Liver (tissue), 9 donors: ENCODE data around the gene PCDHGA12. TPM values are rescaled to one million over a fixed set of nuclear protein-coding genes. Genes with fewer than 3 reads are reported as not detected.
"Not testable (repeated sequence)": the region's sequence is repeated elsewhere in the genome, so short reads cannot be mapped to it uniquely, and the experiment has no call there.

Experiments used
- DNase-seq: peaks from one replicate; pipeline ENCODE4 v3.0.0-alpha.2; 2017; ENCODE audit warnings: low spot score
- H3K27ac ChIP-seq, 2 donors: one replicate each; pipeline ENCODE4 v1.7.0; 2013; ENCODE audit warnings: inconsistent platforms in 2 of 2, low read length in 2 of 2, control low read depth in 1 of 2, low read depth in 1 of 2, mild to moderate bottlenecking in 1 of 2
- H3K27me3 ChIP-seq, 4 donors: one replicate each; pipeline versions ENCODE4 v1.6.1 to v1.7.0; 2013; ENCODE audit warnings: low read length in 3 of 4, inconsistent platforms in 1 of 4, mild to moderate bottlenecking in 1 of 4, moderate library complexity in 1 of 4; ENCODE audit not compliant: control insufficient read depth in 4 of 4, insufficient read depth in 4 of 4
- H3K36me3 ChIP-seq, 4 donors: one replicate each; pipeline versions ENCODE4 v1.6.1 to v1.7.0; 2013; ENCODE audit warnings: low read length in 3 of 4, mild to moderate bottlenecking in 3 of 4, low read depth in 1 of 4, moderate library complexity in 1 of 4; ENCODE audit not compliant: control insufficient read depth in 4 of 4, insufficient read depth in 3 of 4
- H3K4me1 ChIP-seq, 4 donors: one replicate each; pipeline versions ENCODE4 v1.6.1 to v1.7.0; 2013; ENCODE audit warnings: low read length in 3 of 4, mild to moderate bottlenecking in 3 of 4, moderate library complexity in 1 of 4; ENCODE audit not compliant: control insufficient read depth in 4 of 4, insufficient read depth in 4 of 4
- H3K4me3 ChIP-seq, 3 donors: one replicate each; pipeline versions ENCODE4 v1.6.1 to v1.7.0; 2013; ENCODE audit warnings: low read length in 3 of 3, control low read depth in 1 of 3, low read depth in 1 of 3, mild to moderate bottlenecking in 1 of 3
- H3K9ac ChIP-seq, 2 donors: one replicate each; pipeline ENCODE4 v1.7.0; 2013; ENCODE audit warnings: low read length in 2 of 2, mild to moderate bottlenecking in 2 of 2, moderate library complexity in 2 of 2, control low read depth in 1 of 2, low read depth in 1 of 2
- H3K9me3 ChIP-seq, 4 donors: one replicate each; pipeline versions ENCODE4 v1.6.1 to v1.7.0; 2013; ENCODE audit warnings: low read length in 3 of 4; ENCODE audit not compliant: control insufficient read depth in 4 of 4
- CTCF ChIP-seq: fragments of 150-350 bp; IDR thresholded peaks from 2 replicates; pipeline ENCODE4 v1.5.1; 2017; ENCODE audit warnings: improper control_type of control experiment, low read depth, low read length; ENCODE audit not compliant: missing input control
- EGR1 ChIP-seq, 2 donors: IDR thresholded peaks; 2 replicates each; pipeline ENCODE4 v1.6.1; 2016 to 2018; ENCODE audit warnings: antibody characterized with exemption in 2 of 2, low read depth in 2 of 2
- FOXA1 ChIP-seq: IDR thresholded peaks from 2 replicates; pipeline ENCODE4 v1.6.1; 2016; ENCODE audit warnings: antibody characterized with exemption
- GABPA ChIP-seq, 2 donors: IDR thresholded peaks in 1 of 2; conservative IDR thresholded peaks in 1 of 2; 2 replicates each; pipeline ENCODE4 v1.6.1; 2016; ENCODE audit warnings: antibody characterized with exemption in 2 of 2, mild to moderate bottlenecking in 1 of 2, moderate library complexity in 1 of 2
- HNF4G ChIP-seq: IDR thresholded peaks from 2 replicates; pipeline ENCODE4 v1.6.1; 2016; ENCODE audit warnings: antibody characterized with exemption
- RAD21 ChIP-seq, 2 donors: IDR thresholded peaks; 2 replicates each; pipeline ENCODE4 v1.6.1; 2016; ENCODE audit warnings: antibody characterized with exemption in 2 of 2, mild to moderate bottlenecking in 2 of 2
- REST ChIP-seq: IDR thresholded peaks from 2 replicates; pipeline ENCODE4 v1.6.1; 2016; ENCODE audit warnings: antibody characterized with exemption, mild to moderate bottlenecking
- RXRA ChIP-seq, 2 donors: IDR thresholded peaks; 2 replicates each; pipeline ENCODE4 v1.6.1; 2017 to 2018; ENCODE audit warnings: antibody characterized with exemption in 2 of 2, mild to moderate bottlenecking in 1 of 2
- SP1 ChIP-seq: IDR thresholded peaks from 2 replicates; pipeline ENCODE4 v1.6.1; 2018; ENCODE audit warnings: antibody characterized with exemption, mild to moderate bottlenecking
- WGBS: extraction: QIAGEN DNeasy Blood & Tissue Kit; methylation state at CpG from one replicate; pipeline ENCODE4 v1.1.7; 2013; 5-methylcytosine and 5-hydroxymethylcytosine counted together
- polyA plus RNA-seq, 2 donors: library from polyadenylated mRNA; stranded (reverse) in 1 of 2; unstranded in 1 of 2; fragments of 200-250 nt in 1 of 2; fragments of >200 nt in 1 of 2; fragmentation: Nextera tagmentation in 1 of 2; extraction: Ambion mirVana in 1 of 2; gene quantifications; one replicate each; pipeline versions ENCODE4 v1.2.1 to v1.2.3, GENCODE V29; 2013 to 2015
- total RNA-seq, 2 donors: library from RNA; depleted of rRNA; stranded (reverse); fragments of >200 nt; gene quantifications; one replicate each; pipeline ENCODE4 v1.2.3, GENCODE V29; 2014
- donor health status: healthy.
- donor health status: healthy.
- donor health status: healthy.
- donor health status: healthy.
- donor health status: healthy.

PCDHGA12 gene
- total and polyA plus RNA-seq, 4 donors, result 0.37 to 1.9 (median 0.56) TPM

GRCh38 chr5:141387557-141388311, 42.6 kb upstream of the PCDHGA12 start, which contains the start of gene PCDHGB4:
PCDHGB4 (plus strand) TSS chr5:141387698; CDS start chr5:141387885, 187 bp downstream.
- DNase-seq, H3K4me1 ChIP-seq, H3K27me3 ChIP-seq, H3K36me3 ChIP-seq, H3K9ac ChIP-seq, H3K27ac ChIP-seq: not testable (repeated sequence)
- H3K4me3 ChIP-seq, result peak within 1 kb of the TSS; percentile 40 to 50 (median 48)
- H3K9me3 ChIP-seq, result peaks cover 37 to 88% (median 43%) of the 10 kb centered on the region in 4 donors
- TF ChIP-seq CTCF, result peak; percentile 39
- TF ChIP-seq RAD21 (IDR thresholded peaks at IDR 0.05), result peak; percentile 47 to 62
- 16% methylated on average over 22 of the region's 40 CpGs for WGBS

- no peak for DNase-seq
- Histone ChIP-seq H3K27ac (no peak overlapping the region), H3K27me3 (peaks cover 0 to 4% (median 0%) of the 10 kb centered on the region in 4 donors), H3K9me3 (peaks cover 39 to 87% (median 42%) of the 10 kb centered on the region in 4 donors), H3K36me3 (peaks cover 0 to 6% (median 0%) of the 10 kb centered on the region in 4 donors), H3K4me3 (peak overlapping the region; percentile 1 to 50 (median 48)), H3K9ac (no peak overlapping the region), H3K4me1 (peaks cover 0 to 4% (median 0%) of the 10 kb centered on the region in 4 donors)
- TF ChIP-seq GABPA (IDR thresholded peaks at IDR 0.05 in 1 of 2, conservative IDR thresholded peaks at IDR 0.05 in 1 of 2), result no peak
- no peak for TF ChIP-seq FOXA1
- TF ChIP-seq RAD21 (IDR thresholded peaks at IDR 0.05), result no peak
- WGBS, result 42% methylated on average over 10 of the region's 10 CpGs
Measured at GRCh38 chr5:141388661-141389060, 41.6 kb upstream of the PCDHGA12 start.

- peaks cover 40 to 85% (median 41%) of the 10 kb centered on the region in 4 donors for H3K9me3 ChIP-seq
- peak overlapping the region in 2 of 3 donors; percentile 42 to 44 for H3K4me3 ChIP-seq
- WGBS, result 36% methylated on average over 77 of the region's 77 CpGs
- peaks cover 0 to 6% (median 0%) of the 10 kb centered on the region in 4 donors for H3K36me3 ChIP-seq
- DNase-seq, result no peak
- H3K4me1 ChIP-seq, result peaks cover 0 to 4% (median 0%) of the 10 kb centered on the region in 4 donors
- TF ChIP-seq RXRA (IDR thresholded peaks at IDR 0.05) (no peak), HNF4G (no peak), EGR1 (IDR thresholded peaks at IDR 0.05; ENCODE audit: low read depth in 2 of 2) (no peak), GABPA (IDR thresholded peaks at IDR 0.05 in 1 of 2, conservative IDR thresholded peaks at IDR 0.05 in 1 of 2) (no peak), REST (no peak), SP1 (no peak), RAD21 (IDR thresholded peaks at IDR 0.05) (no peak)
- no peak overlapping the region for H3K9ac ChIP-seq
- peaks cover 0 to 4% (median 0%) of the 10 kb centered on the region in 4 donors for H3K27me3 ChIP-seq
- H3K27ac ChIP-seq, result no peak overlapping the region
Measured at GRCh38 chr5:141389153-141390042, 40.9 kb upstream of the PCDHGA12 start.
